ENCODE results near the gene PAPOLB.

DNA sequence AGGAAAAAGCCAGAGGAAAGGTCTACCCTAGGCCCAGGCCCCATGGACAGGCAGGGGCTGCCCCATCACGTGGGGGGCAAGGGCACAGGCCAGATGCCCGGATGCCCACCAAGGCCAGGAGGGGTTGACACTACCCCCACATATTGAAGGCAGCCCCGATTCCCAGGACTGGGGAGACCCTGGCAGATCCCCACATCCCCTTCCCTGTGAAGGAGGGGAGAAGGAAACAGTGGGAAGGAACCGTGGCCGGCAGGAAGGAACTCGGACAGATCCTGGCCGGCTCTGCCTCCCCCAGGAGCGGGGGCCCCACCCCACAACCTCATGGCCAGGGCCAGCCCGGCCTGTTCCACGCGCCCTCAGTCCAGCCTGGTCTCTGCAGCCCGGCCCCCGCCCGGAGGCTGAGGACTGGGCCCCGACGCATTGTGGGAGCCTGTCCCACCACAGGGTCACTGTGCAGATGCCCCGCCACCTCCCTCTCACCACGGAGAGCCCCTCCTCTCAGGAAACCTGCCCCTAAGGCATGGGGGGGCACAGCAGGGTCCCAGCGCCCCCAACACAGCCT is 41.3 kb downstream of the PAPOLB start:
- TF ChIP-seq, protein P1, sequence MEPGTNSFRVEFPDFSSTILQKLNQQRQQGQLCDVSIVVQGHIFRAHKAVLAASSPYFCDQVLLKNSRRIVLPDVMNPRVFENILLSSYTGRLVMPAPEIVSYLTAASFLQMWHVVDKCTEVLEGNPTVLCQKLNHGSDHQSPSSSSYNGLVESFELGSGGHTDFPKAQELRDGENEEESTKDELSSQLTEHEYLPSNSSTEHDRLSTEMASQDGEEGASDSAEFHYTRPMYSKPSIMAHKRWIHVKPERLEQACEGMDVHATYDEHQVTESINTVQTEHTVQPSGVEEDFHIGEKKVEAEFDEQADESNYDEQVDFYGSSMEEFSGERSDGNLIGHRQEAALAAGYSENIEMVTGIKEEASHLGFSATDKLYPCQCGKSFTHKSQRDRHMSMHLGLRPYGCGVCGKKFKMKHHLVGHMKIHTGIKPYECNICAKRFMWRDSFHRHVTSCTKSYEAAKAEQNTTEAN (CRISPR knock-in tag; IDR thresholded peaks at IDR 0.05): no peak
- TF ChIP-seq, protein P2, sequence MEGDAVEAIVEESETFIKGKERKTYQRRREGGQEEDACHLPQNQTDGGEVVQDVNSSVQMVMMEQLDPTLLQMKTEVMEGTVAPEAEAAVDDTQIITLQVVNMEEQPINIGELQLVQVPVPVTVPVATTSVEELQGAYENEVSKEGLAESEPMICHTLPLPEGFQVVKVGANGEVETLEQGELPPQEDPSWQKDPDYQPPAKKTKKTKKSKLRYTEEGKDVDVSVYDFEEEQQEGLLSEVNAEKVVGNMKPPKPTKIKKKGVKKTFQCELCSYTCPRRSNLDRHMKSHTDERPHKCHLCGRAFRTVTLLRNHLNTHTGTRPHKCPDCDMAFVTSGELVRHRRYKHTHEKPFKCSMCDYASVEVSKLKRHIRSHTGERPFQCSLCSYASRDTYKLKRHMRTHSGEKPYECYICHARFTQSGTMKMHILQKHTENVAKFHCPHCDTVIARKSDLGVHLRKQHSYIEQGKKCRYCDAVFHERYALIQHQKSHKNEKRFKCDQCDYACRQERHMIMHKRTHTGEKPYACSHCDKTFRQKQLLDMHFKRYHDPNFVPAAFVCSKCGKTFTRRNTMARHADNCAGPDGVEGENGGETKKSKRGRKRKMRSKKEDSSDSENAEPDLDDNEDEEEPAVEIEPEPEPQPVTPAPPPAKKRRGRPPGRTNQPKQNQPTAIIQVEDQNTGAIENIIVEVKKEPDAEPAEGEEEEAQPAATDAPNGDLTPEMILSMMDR (IDR thresholded peaks at IDR 0.05): no peak
